Urinary bladder (tissue), 4 donors: ENCODE data around the gene HCAR1. TPM values are rescaled to one million over a fixed set of nuclear protein-coding genes. Genes with fewer than 3 reads are reported as not detected.
"Not testable (repeated sequence)": the region's sequence is repeated elsewhere in the genome, so short reads cannot be mapped to it uniquely, and the experiment has no call there.

Experiments used
- DNase-seq: peaks from one replicate; pipeline ENCODE4 v3.0.0-alpha.2; 2015; ENCODE audit errors: extremely low spot score
- H3K27ac ChIP-seq: one replicate; pipeline ENCODE4 v1.5.1; 2013; ENCODE audit warnings: low read depth, mild to moderate bottlenecking, moderate library complexity
- H3K36me3 ChIP-seq: one replicate; pipeline ENCODE4 v1.6.1; 2013; ENCODE audit warnings: mild to moderate bottlenecking, moderate library complexity; ENCODE audit not compliant: insufficient read depth
- H3K4me1 ChIP-seq: one replicate; pipeline ENCODE4 v1.6.1; 2013; ENCODE audit warnings: mild to moderate bottlenecking, moderate library complexity; ENCODE audit not compliant: insufficient read depth
- H3K4me3 ChIP-seq: one replicate; pipeline ENCODE4 v1.5.1; 2013; ENCODE audit warnings: low read depth, low read length
- WGBS: extraction: QIAGEN DNeasy Blood & Tissue Kit; methylation state at CpG from one replicate; pipeline ENCODE4 v1.1.7; 2013; 5-methylcytosine and 5-hydroxymethylcytosine counted together
- polyA plus RNA-seq: library from polyadenylated mRNA; stranded (reverse); fragments of 200-250 nt; gene quantifications from one replicate; pipeline ENCODE4 v1.2.3, GENCODE V29; 2013
- total RNA-seq: library from RNA; depleted of rRNA; stranded (reverse); fragments of >200 nt; gene quantifications from one replicate; pipeline ENCODE4 v1.2.3, GENCODE V29; 2014
- donor health status: healthy with polysubstance abuse.
- donor health status: healthy.

HCAR1 gene
- total RNA-seq (1.6 TPM), polyA plus RNA-seq (0.46 TPM)

- 68% methylated on average over 32 of the region's 32 CpGs for WGBS
- Histone ChIP-seq H3K4me1 (no peaks in the 10 kb centered on the region), H3K36me3 (no peaks in the 10 kb centered on the region), H3K4me3 (peak within 1 kb of the TSS; percentile 4), H3K27ac (no peak within 1 kb of the TSS)
- DNase-seq, result no peak
Observed at GRCh38 chr12:122730215-122731014, at the start of gene HCAR1. TSS of gene HCAR1 (minus strand) at chr12:122730844. CDS start at chr12:122730339, 505 bp downstream.

- Histone ChIP-seq H3K36me3 (peaks cover 2% of the 10 kb centered on the region), H3K4me1 (no peaks in the 10 kb centered on the region), H3K27ac (no peak overlapping the region), H3K4me3 (no peak overlapping the region)
- 79% methylated on average over 1 of the region's 1 CpG for WGBS
- no peak for DNase-seq
Observed at GRCh38 chr12:122757568-122757967, 26.9 kb upstream of the HCAR1 start.

- Histone ChIP-seq H3K4me3 (no peak overlapping the region), H3K36me3 (peaks cover 2% of the 10 kb centered on the region), H3K27ac (no peak overlapping the region), H3K4me1 (no peaks in the 10 kb centered on the region)
- no peak for DNase-seq
- 49% methylated on average over 1 of the region's 1 CpG for WGBS
Observed at GRCh38 chr12:122754790-122755189, 24.1 kb upstream of the HCAR1 start.

GRCh38 chr12:122753319-122753650 lies 22.6 kb upstream of the HCAR1 start:
- Histone ChIP-seq H3K4me1 (no peaks in the 10 kb centered on the region), H3K36me3 (peaks cover 2% of the 10 kb centered on the region), H3K4me3 (peak overlapping the region; percentile 83), H3K27ac (no peak overlapping the region)
- WGBS, result 5% methylated on average over 5 of the region's 5 CpGs
- no peak for DNase-seq

GRCh38 chr12:122752464-122753318 lies 22.0 kb upstream of the HCAR1 start, which contains the start of gene DENR:
TSS of gene DENR (plus strand) at chr12:122752824. CDS start at chr12:122753702, 878 bp downstream.
- DNase-seq, result peak; percentile 89
- Histone ChIP-seq H3K27ac (peak within 1 kb of the TSS; percentile 79), H3K36me3 (peaks cover 2% of the 10 kb centered on the region), H3K4me1 (no peaks in the 10 kb centered on the region), H3K4me3 (peak within 1 kb of the TSS; percentile 83)
- under 1% methylated on average over 73 of the region's 73 CpGs for WGBS

- H3K4me1 ChIP-seq, DNase-seq, H3K27ac ChIP-seq, H3K36me3 ChIP-seq, H3K4me3 ChIP-seq: not testable (repeated sequence)
- 64% methylated on average over 17 of the region's 17 CpGs for WGBS
Observed at GRCh38 chr12:122750781-122751515, 20.3 kb upstream of the HCAR1 start.

GRCh38 chr12:122749569-122750332 lies 19.1 kb upstream of the HCAR1 start:
- 57% methylated on average over 6 of the region's 6 CpGs for WGBS
- H3K27ac ChIP-seq, result no peak overlapping the region
- no peak overlapping the region for H3K4me3 ChIP-seq
- DNase-seq, result no peak
- no peaks in the 10 kb centered on the region for H3K36me3 ChIP-seq
- H3K4me1 ChIP-seq, result no peaks in the 10 kb centered on the region

GRCh38 chr12:122747224-122748135 lies 16.8 kb upstream of the HCAR1 start:
- 74% methylated on average over 9 of the region's 9 CpGs for WGBS
- no peak for DNase-seq
- Histone ChIP-seq H3K4me1 (no peaks in the 10 kb centered on the region), H3K4me3 (no peak overlapping the region), H3K36me3 (no peaks in the 10 kb centered on the region), H3K27ac (no peak overlapping the region)

- DNase-seq, result no peak
- Histone ChIP-seq H3K36me3 (no peaks in the 10 kb centered on the region), H3K4me1 (no peaks in the 10 kb centered on the region), H3K4me3 (no peak overlapping the region), H3K27ac (no peak overlapping the region)
- 89% methylated on average over 7 of the region's 7 CpGs for WGBS
Observed at GRCh38 chr12:122743895-122744525, 13.4 kb upstream of the HCAR1 start.

- H3K4me1 ChIP-seq, result no peaks in the 10 kb centered on the region
Observed at GRCh38 chr12:122740351-122740750, 9.7 kb upstream of the HCAR1 start.

GRCh38 chr12:122738571-122738970 lies 7.9 kb upstream of the HCAR1 start:
- no peak overlapping the region for H3K27ac ChIP-seq
- 78% methylated on average over 7 of the region's 7 CpGs for WGBS
- DNase-seq, result no peak
- no peak overlapping the region for H3K4me3 ChIP-seq
- H3K36me3 ChIP-seq, result no peaks in the 10 kb centered on the region
- H3K4me1 ChIP-seq, result no peaks in the 10 kb centered on the region

More at GRCh38 chr12:122740351-122740750, 9.7 kb upstream of the HCAR1 start:
- Histone ChIP-seq H3K4me3 (no peak overlapping the region), H3K36me3 (no peaks in the 10 kb centered on the region), H3K27ac (no peak overlapping the region)
- 94% methylated on average over 7 of the region's 7 CpGs for WGBS
- no peak for DNase-seq

- Histone ChIP-seq H3K4me1 (no peaks in the 10 kb centered on the region), H3K27ac (no peak overlapping the region), H3K4me3 (no peak overlapping the region), H3K36me3 (no peaks in the 10 kb centered on the region)
- WGBS, result 84% methylated on average over 4 of the region's 4 CpGs
- no peak for DNase-seq
Observed at GRCh38 chr12:122732611-122733010, 2.0 kb upstream of the HCAR1 start.
